Measurements from ENCODE around the gene PCDH12. TPM values are rescaled to one million over a fixed set of nuclear protein-coding genes. Genes with fewer than 3 reads are reported as not detected.
A peak's percentile ranks its signal among the peaks of the same experiment; 100 is the strongest.

PCDH12 gene
- total RNA-seq, 1 experiment from 2014 or later: 0.15 TPM

GRCh38 chr5:141914199-141914743, 43.7 kb downstream of the PCDH12 start:
- H3K4me1 ChIP-seq (ENCODE audit: insufficient read depth, low read length): 0 out of 2 replicates have a peak, but pooled peaks cover under 1% of the 10 kb centered on the region
- intact Hi-C loops (cut with micrococcal nuclease): no loop called here
- no peak overlapping the region for H2AFZ ChIP-seq (ENCODE audit: low read length)
- H3K4me3 ChIP-seq (ENCODE audit: low read length): no peak overlapping the region
- H4K20me1 ChIP-seq (ENCODE audit: low read length): no peaks in the 10 kb centered on the region
- H3K27me3 ChIP-seq (ENCODE audit: low read length): no peaks in the 10 kb centered on the region
- ChIA-PET CTCF (no interaction called here), POLR2A (ENCODE audit: unreplicated experiment) (no interaction called here)
- ATAC-seq (no peak), DNase-seq (no peak)
- no peaks in the 10 kb centered on the region for H3K79me2 ChIP-seq (ENCODE audit: low read length)
- no peaks in the 10 kb centered on the region for H3K9me3 ChIP-seq (ENCODE audit: low read length)
- no peaks in the 10 kb centered on the region for H3K36me3 ChIP-seq (ENCODE audit: low read depth, low read length)
- H3K27ac ChIP-seq (ENCODE audit: low read length): no peak overlapping the region
- TF ChIP-seq, protein P1, sequence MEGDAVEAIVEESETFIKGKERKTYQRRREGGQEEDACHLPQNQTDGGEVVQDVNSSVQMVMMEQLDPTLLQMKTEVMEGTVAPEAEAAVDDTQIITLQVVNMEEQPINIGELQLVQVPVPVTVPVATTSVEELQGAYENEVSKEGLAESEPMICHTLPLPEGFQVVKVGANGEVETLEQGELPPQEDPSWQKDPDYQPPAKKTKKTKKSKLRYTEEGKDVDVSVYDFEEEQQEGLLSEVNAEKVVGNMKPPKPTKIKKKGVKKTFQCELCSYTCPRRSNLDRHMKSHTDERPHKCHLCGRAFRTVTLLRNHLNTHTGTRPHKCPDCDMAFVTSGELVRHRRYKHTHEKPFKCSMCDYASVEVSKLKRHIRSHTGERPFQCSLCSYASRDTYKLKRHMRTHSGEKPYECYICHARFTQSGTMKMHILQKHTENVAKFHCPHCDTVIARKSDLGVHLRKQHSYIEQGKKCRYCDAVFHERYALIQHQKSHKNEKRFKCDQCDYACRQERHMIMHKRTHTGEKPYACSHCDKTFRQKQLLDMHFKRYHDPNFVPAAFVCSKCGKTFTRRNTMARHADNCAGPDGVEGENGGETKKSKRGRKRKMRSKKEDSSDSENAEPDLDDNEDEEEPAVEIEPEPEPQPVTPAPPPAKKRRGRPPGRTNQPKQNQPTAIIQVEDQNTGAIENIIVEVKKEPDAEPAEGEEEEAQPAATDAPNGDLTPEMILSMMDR (conservative IDR thresholded peaks at IDR 0.05; ENCODE audit: low read depth, low read length): no peak
- no peak for TF ChIP-seq EZH2phosphoT487 (IDR thresholded peaks at IDR 0.05; ENCODE audit: borderline replicate concordance, low read length)
- no peak for TF ChIP-seq EZH2 (IDR thresholded peaks at IDR 0.05; ENCODE audit: low read length, unreplicated experiment)
- BruUV-seq (replicated peaks): no TSS peak
- no peak overlapping the region for H3K9ac ChIP-seq (ENCODE audit: low read length)
- H3F3A ChIP-seq (ENCODE audit: low read length, unreplicated experiment): no peaks in the 10 kb centered on the region
- H3K4me2 ChIP-seq (ENCODE audit: low read length): no peak overlapping the region
- H3K9me2 ChIP-seq (replicated peaks; ENCODE audit: low read length): no peaks in the 10 kb centered on the region

GRCh38 chr5:141913560-141914198, 44.3 kb downstream of the PCDH12 start:
- H3K4me1 ChIP-seq (ENCODE audit: insufficient read depth, low read length): peaks cover 5% of the 10 kb centered on the region; the same call in 1 of the 2 replicates
- no peak overlapping the region for H3K4me3 ChIP-seq (ENCODE audit: low read length)
- TF ChIP-seq EZH2 (IDR thresholded peaks at IDR 0.05; ENCODE audit: low read length, unreplicated experiment) (no peak), EZH2phosphoT487 (IDR thresholded peaks at IDR 0.05; ENCODE audit: borderline replicate concordance, low read length) (no peak)
- TF ChIP-seq, protein P1 (conservative IDR thresholded peaks at IDR 0.05; ENCODE audit: low read depth, low read length): no peak
- no peaks in the 10 kb centered on the region for H4K20me1 ChIP-seq (ENCODE audit: low read length)
- no peak overlapping the region for H2AFZ ChIP-seq (ENCODE audit: low read length)
- ATAC-seq (no peak), DNase-seq (no peak)
- H3K9me2 ChIP-seq (replicated peaks; ENCODE audit: low read length): no peaks in the 10 kb centered on the region
- no peaks in the 10 kb centered on the region for H3K36me3 ChIP-seq (ENCODE audit: low read depth, low read length)
- CTCF ChIA-PET: no interaction called here
- intact Hi-C loops (cut with micrococcal nuclease): no loop called here
- no peak overlapping the region for H3K9ac ChIP-seq (ENCODE audit: low read length)
- H3K79me2 ChIP-seq (ENCODE audit: low read length): no peaks in the 10 kb centered on the region
- H3K27me3 ChIP-seq (ENCODE audit: low read length): no peaks in the 10 kb centered on the region
- H3K4me2 ChIP-seq (ENCODE audit: low read length): no peak overlapping the region
- no peaks in the 10 kb centered on the region for H3F3A ChIP-seq (ENCODE audit: low read length, unreplicated experiment)
- H3K9me3 ChIP-seq (ENCODE audit: low read length): no peaks in the 10 kb centered on the region
- POLR2A ChIA-PET (ENCODE audit: unreplicated experiment): no interaction called here
- no TSS peak for BruUV-seq (replicated peaks)
- H3K27ac ChIP-seq (ENCODE audit: low read length): no peak overlapping the region

GRCh38 chr5:141910271-141910673, 47.7 kb downstream of the PCDH12 start:
- no peak overlapping the region for H2AFZ ChIP-seq (ENCODE audit: low read length)
- no peaks in the 10 kb centered on the region for H3F3A ChIP-seq (ENCODE audit: low read length, unreplicated experiment)
- H3K4me2 ChIP-seq (ENCODE audit: low read length): no peak overlapping the region
- H4K20me1 ChIP-seq (ENCODE audit: low read length): no peaks in the 10 kb centered on the region
- H3K4me3 ChIP-seq (ENCODE audit: low read length): no peak overlapping the region
- H3K27ac ChIP-seq (ENCODE audit: low read length): peak overlapping the region; percentile 12; the same call in 1 of the 2 replicates
- H3K9ac ChIP-seq (ENCODE audit: low read length): no peak overlapping the region
- H3K27me3 ChIP-seq (ENCODE audit: low read length): no peaks in the 10 kb centered on the region
- ATAC-seq (peak; percentile 95), DNase-seq (peak; percentile 84)
- no peaks in the 10 kb centered on the region for H3K36me3 ChIP-seq (ENCODE audit: low read depth, low read length)
- no peaks in the 10 kb centered on the region for H3K79me2 ChIP-seq (ENCODE audit: low read length)
- POLR2A ChIA-PET (ENCODE audit: unreplicated experiment): no interaction called here
- CTCF ChIA-PET: no interaction called here
- H3K9me2 ChIP-seq (replicated peaks; ENCODE audit: low read length): no peaks in the 10 kb centered on the region
- H3K4me1 ChIP-seq (ENCODE audit: insufficient read depth, low read length): peaks cover 5% of the 10 kb centered on the region; the same call in 1 of the 2 replicates
- TF ChIP-seq EZH2phosphoT487 (IDR thresholded peaks at IDR 0.05; ENCODE audit: borderline replicate concordance, low read length) (no peak), EZH2 (IDR thresholded peaks at IDR 0.05; ENCODE audit: low read length, unreplicated experiment) (no peak)
- TF ChIP-seq, protein P1 (conservative IDR thresholded peaks at IDR 0.05; ENCODE audit: low read depth, low read length): no peak
- BruUV-seq (replicated peaks): no TSS peak
- intact Hi-C loops (cut with micrococcal nuclease): no loop called here
- no peaks in the 10 kb centered on the region for H3K9me3 ChIP-seq (ENCODE audit: low read length)
